HG02610 (cell line): Measurements from ENCODE around the gene LOXHD1.

Experiments
- ATAC-seq: cut with Tn5 transposase; IDR thresholded peaks from one replicate; pipeline ENCODE4 v1.9.1; 2021; ENCODE audit warnings: mild to moderate bottlenecking, moderate library complexity; ENCODE audit not compliant: unreplicated experiment

The LOXHD1 gene

GRCh38 chr18:46459789-46460455, 197.1 kb downstream of the LOXHD1 start:
- ATAC-seq = no peak

DNA sequence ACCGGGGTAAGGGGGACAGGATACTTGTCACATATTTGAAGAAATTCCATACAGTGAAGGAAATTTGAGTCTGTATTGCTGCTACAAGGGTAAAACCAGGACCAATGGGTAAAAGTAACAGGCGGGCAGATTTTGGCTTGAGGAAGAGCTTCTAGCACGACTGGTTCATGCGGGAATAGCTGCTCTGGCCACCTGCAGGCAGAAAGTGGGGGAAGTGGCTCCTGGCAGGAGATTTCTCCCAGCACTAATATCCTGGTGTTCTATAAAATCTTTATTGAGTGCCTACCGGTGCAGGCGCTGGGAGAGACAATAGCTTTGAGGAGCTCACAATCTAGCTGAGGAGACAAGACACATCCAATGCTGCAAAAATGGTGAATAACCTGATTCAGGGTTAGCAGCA, 198.5 kb downstream of the LOXHD1 start:
- ATAC-seq = no peak

DNA sequence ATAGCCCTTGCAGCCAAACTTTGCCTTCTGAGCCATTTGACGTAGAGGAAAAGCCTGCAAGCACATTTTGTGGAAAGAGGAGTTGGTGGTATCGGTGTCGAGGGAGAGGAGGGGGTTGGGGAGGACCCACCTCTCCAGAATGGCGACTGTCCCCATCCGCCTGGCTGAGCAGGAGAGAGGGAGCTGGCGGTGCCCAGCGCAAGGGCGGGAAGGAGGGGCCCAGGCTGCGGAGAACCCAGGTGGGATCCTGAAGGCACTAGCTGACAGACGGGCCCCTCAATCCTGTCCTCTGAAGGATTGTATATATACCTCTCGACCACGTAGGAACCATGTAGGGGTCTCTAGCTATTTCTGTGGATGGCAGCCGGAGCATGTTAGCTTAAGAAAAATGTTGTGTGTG, 200.3 kb downstream of the LOXHD1 start:
- ATAC-seq = no peak

GRCh38 chr18:46452820-46453219, 204.2 kb downstream of the LOXHD1 start:
- no peak for ATAC-seq

DNA sequence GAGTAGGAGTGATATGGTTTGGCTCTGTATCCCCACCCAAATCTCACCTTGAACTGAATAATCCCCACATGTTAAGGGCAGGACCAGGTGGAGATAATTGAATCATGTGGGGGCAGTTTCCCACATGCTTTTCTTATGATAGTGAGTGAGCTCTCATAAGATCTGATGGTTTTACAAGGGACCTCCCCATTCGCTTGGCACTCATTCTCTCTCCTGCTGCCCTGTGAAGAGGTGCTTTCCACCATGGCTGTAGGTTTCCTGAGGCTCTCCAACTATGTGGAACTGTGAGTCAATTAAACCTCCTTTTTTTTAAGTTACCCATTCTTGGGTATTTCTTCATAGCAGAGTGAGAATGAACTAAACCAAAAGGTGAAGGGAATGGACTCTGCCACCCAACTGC, 207.5 kb downstream of the LOXHD1 start:
- no peak for ATAC-seq

- no peak for ATAC-seq
Observed at GRCh38 chr18:46449033-46449432, 208.0 kb downstream of the LOXHD1 start.

DNA sequence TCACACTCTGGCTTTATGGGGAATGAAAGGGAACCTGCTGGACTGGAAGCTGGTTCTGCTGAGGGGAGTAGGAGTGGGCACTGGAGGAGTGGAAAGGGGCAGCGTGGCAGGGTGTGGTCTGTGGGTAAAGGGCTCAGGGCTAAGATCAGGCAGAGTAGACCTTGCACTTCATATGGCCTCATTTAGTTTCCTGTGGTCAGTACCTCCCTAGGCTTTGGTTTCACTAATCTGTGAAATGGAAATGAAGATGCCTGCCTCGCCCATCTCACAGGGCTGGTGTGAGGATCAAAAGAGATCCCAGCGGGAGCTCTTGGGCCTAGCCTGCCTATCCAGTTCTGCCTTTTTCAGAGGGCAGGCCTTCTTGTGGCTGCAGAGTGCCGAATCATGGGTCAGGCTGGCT, 208.7 kb downstream of the LOXHD1 start:
- no peak for ATAC-seq

DNA sequence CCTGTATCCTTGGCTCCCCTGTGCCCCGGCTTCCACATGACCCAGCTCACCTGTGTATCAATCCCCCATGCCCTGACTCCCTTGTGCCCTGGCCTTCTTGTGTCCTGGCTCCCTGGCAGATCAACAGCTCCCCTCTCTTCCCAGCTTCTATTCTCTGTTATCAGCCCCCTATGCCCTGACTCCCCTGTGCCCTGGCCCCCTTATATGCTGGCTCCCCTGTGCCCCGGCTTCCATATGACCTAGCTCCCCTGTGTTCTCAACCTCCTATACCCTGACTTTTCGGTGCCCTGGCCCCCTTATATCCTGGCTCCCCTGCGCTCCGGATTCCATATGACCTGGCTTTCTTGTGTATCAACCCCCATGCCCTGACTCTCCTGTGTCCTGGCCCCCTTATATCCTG, 209.2 kb downstream of the LOXHD1 start:
- ATAC-seq = no peak

DNA sequence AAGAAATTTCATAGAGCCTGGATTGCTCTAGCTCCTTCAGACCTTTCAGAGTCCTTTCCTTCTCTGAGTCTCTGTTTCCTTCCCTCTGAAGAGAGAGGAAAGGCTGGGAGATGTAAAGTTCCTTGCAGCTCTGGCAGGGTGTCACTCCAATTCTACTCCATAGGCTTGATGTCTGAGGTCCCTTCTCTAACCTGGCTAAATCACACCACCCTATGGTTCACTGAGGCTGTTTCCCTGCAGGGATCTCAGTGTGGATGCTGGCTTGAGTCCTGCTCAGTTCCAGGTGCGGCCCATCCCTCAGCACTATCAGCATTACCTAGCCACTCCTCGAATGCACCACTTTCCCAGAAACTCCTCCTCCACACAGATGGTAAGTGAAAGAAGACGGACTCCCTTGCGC, 209.7 kb downstream of the LOXHD1 start:
- ATAC-seq = no peak

- no peak for ATAC-seq
Observed at GRCh38 chr18:46445522-46446313, 211.3 kb downstream of the LOXHD1 start.

DNA sequence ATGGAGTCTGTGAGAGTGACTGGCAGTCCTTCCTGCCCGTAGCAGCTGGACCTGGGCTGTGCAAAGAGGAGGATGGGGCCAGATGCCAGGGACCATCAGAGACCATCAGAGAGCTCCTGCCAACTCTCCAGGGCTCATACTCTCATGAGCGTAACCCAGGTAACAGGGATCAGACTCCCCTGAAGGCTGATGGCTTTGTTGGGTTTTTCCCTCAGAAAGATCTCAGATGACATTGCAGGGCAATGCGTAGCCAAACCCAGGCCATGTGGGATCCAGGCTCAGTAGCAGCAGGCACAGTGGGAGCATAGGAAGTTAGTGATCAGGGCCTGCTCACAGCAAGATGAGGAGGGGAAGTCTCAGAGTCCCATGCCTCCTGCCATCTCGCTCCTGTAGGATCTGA, 218.0 kb downstream of the LOXHD1 start:
- ATAC-seq = no peak

- no peak for ATAC-seq
Observed at GRCh38 chr18:46437061-46437460, 220.0 kb downstream of the LOXHD1 start.

DNA sequence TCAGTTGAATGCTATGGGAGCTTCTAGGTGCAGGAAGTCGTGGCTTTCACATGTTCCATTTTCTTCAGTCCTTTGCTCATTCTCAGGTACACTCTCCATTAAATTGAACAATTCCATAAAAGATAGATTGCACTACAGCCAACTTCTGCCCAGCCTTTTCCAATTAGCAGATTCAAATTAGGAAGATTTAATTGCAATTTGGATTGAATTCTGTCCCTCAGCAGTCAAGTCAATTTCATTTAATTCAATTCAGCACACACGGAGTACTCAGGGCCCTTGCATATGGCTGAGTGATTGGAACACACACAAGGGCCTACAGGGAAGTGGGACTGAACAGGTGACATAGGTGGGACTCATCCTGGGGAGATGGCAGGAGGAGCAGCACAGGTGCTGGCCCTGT, 220.4 kb downstream of the LOXHD1 start:
- ATAC-seq = no peak

- ATAC-seq = no peak
Observed at GRCh38 chr18:46435031-46435430, 222.0 kb downstream of the LOXHD1 start.

- ATAC-seq = no peak
Observed at GRCh38 chr18:46434629-46435028, 222.4 kb downstream of the LOXHD1 start.

DNA sequence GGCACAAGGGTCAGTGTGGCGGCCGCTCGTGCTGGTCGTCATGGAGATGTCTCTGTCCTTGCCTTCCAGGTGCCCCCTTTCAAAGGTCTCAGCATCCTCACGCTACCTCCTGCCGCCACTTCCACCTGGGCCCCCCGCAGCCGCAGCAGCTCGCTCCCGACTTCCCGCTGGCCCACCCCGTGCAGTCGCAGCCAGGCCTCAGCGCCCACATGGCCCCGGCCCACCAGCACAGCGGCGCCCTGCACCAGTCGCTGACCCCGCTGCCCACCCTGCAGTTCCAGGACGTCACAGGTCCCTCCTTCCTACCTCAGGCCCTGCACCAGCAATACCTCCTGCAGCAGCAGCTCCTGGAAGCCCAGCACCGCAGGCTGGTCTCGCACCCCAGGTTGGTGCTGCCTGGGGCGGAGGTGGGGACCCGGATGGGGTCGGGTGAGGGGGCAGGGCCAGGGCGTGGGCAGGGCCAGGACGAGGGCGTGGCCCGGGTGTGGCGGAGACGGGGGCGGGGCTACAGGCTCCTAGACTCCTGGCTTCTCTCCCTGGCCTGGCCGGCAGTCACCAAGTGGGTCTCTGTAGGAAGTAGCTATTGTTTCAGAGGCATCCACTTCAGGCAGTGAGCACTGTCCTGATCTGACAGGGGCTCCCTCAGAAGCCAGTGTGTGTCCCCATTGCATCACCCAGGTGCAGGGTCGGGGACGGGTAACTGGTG, 223.7 kb downstream of the LOXHD1 start:
- ATAC-seq = no peak

DNA sequence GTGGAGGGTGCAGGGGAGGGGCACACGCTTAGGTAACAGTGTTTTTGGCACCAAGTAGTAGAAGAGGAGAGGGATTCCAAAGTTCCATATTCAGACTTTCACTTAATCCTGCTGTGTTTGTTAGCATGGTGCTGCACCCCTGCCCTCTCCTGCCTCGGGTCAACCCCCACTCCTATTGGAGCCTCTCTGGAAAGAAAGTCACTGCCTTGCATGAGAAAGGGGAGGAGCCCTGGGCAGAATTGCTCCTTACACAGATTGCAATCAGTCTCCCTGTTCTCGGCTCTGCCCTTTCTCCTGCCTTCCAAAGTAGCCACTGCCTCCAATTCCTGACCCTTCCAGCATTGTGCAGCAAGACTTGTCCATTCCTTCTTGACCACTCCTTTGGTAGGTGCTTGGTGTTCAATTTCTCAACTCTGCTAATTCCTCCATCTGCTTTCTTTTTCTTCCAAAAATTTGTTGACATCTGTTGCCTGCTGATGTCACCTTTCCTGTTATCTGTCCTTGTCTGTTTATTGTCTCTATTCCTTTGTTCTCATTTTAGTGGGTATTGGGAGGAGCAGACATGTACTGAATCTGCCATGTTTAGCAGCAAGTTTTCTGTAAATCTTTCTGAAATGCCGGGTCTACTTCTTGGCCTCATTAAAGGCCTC, 225.4 kb downstream of the LOXHD1 start:
- no peak for ATAC-seq

DNA sequence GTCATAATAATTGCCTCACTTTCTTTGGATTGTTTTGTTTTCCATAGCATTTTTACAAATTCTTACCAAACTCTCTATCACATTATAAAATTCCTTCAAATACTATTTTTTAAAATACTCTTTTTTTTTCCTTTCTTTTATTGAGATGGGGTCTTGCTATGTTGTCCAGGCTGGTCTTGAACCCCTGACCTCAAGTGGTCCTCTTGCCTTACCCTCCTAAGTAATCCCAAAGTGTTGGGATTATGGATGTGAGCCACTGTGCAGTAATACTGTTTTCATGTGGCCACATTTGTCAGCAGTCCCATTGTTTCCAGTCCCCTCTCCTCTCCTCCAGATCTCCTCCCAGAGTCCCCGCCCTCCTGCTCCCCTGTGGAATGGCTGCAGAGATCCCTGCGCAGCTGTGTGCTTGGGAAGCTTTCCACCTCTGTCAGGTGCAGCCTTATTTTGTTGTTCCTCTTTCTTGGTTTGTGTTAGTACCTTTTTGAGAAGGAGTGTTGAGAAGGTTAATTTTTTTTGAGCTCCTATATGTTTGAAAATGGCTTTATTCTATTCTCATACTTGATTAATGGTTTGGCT, 227.3 kb downstream of the LOXHD1 start:
- no peak for ATAC-seq

DNA sequence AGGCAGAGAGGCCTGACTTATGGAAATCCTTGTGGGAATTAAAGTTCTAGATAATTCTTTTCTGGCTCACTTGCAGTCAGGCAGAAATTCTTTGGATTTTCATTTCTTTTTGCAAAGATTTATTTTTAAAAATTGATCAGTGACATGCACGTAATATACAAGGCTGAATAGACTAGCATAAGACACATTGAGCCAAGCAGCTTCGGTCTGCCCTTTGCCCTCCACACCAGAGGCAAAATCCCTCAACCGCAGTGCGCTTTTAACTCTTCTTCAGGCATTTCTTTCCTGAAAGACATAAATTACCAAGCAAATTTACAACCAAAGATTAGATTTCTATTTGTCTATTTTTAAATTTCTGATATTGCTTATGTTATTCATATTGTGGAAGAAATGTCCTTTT, 227.9 kb downstream of the LOXHD1 start:
- no peak for ATAC-seq

GRCh38 chr18:46428368-46428767, 228.7 kb downstream of the LOXHD1 start:
- ATAC-seq = no peak
